HG03521 (cell line): Measurements from ENCODE around the gene ZNF652.

Experiments
- ATAC-seq: cut with Tn5 transposase; IDR thresholded peaks from one replicate; pipeline ENCODE4 v1.9.1; 2021; ENCODE audit warnings: mild to moderate bottlenecking, moderate library complexity; ENCODE audit not compliant: unreplicated experiment

Gene ZNF652

GRCh38 chr17:49360796-49361128 lies 1.3 kb downstream of the ZNF652 start:
- no peak for ATAC-seq

DNA sequence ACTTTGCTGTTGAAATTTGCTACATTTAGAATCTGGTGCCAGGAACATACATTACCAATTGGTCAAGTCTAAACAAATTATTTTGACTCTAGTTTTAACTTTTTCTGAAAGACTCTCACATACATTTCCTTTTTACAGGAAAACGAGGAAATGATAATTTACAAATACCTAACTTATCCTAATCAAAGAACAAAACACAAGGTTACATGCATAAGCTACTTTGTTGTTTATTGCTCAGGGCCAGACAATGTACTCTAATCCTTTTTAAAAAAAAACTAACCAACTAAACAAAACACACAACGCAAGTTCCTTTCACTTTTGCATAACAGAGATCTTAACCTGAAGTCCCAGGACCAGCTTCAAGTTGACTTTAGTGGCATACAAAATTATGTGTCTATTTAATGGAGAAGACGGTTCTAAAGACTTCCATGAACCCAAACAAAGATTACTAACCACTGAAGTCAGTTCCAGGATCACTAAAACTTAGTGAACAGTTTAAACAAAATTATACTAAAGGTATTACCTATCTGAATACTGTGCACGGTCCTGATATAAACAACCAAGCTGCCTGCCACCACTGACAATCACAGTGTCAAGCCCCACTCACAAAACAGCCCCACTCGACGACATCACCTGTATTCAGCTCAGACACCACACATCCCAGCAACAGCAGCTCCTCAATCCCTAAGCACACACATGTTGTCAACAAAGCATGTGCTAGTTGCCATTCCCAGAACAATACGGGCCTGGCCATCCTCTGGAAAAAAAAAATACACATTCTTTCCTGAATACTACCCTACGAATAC lies 1.9 kb downstream of the ZNF652 start:
- ATAC-seq, result no peak

DNA sequence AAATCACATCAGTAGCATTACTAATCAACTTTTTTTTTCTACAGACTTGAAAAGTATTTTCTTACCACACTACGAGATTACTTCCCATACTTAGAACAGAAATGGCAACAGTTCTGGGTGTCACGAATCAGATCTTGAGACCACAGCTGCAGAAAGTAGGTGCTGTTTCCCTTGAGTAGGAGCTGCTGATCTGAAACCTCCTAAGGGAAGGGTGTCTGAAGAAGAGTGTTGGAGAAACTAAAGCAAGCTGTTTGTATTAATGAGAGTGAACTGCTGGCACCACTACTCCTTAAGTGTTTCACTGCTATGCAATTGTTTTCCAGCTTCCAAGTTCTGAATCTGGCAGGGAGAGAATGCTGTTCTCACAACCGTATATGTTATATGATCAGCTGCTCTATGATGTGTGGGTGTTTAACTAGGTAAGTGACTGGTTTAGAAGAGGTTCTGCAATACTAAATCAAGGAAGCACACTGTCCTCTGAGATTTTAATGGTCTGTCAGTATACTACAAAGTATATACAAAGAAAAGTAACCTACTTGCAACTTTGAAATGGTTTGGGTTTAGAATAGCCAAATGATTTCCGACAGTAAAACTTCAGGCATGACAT lies 3.3 kb downstream of the ZNF652 start:
- no peak for ATAC-seq

GRCh38 chr17:49357516-49357915 lies 4.5 kb downstream of the ZNF652 start:
- ATAC-seq, result no peak

DNA sequence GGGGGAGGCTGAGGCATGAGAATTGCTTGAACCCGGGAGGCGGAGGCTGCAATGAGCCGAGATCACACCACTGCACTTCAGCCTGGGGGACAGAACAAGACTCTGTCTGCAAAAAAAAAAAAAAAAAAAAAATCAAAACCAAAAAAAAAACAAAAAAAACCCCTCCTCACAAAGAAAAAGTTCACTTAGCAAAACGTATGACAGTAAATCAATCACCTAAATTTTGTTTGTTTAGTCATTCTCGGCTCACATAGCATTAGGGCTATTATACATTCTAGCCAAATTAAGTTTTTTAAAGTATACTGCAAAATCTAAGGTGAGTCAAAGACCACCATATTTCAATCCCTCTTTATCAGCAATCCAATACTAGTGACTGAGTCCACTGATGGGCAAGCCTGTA lies 5.7 kb downstream of the ZNF652 start:
- ATAC-seq, result no peak

GRCh38 chr17:49353607-49354006 lies 8.4 kb downstream of the ZNF652 start:
- ATAC-seq, result no peak

DNA sequence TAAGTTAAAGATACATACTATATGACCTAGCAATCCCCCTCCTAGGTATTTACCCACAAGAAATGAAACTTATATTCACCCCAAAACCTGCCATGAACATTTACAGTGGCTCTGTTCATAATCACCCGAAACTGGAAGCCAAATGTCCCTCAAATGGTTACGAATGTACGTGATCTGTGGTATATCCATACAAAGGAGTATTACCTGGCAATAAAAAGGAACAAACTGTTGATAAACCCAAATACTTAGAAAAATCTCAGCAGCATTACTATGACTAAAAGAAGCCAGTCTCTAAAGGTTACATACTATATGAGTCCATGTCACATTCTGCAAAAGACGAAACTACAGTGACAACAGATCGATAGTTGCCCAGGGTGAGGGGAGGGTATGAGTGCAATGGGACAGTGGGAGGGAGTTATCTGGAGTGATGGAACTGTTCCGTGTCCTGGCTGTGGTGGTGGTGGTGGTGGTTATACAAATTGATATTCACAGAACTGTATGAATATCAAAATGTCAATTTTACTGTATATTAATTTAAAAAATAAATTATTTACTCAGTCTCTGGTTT lies 9.4 kb downstream of the ZNF652 start:
- no peak for ATAC-seq

DNA sequence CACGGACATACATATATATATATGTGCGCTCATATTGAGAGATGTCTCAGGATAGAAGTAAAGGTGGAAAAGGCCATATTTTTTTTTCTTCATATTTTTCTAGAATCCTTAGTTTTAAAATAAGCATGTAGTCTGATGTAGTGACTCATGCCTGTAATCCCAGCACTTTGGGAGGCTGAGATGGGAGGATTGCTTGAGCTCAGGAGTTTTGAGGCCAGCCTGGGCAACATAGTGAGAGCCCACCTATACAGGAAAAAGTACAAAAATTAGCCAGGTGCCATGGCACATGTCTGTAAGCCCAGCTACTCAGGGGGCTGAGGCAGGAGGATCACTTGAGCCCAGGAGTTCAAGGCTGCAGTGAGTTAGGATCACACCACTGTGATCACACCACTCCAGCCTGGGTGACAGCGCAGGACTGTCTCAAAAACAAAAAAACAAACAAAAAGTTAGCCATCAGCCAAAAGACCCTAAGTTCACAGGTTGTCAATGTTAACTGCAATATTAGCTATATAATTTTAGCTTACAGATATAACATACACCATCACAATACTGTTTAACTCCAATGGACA lies 10.4 kb downstream of the ZNF652 start:
- no peak for ATAC-seq

DNA sequence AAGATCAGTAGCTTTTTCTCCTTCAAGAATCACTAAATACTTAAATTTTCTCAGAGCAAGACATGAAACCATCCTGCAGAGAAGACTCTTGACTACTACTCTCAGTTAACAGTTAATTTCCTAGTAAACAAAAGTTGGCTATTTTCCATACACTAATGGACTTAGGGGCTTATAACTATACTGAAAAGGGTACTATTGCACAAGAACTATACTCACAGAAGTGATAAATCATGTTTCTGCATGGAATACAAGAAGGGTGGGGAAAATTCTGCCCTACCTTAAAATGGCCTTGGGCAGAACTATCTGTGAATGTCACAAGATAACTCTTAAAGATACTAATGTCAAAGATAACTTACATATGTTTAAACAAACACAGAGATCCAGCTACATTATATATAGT lies 12.5 kb downstream of the ZNF652 start:
- no peak for ATAC-seq

DNA sequence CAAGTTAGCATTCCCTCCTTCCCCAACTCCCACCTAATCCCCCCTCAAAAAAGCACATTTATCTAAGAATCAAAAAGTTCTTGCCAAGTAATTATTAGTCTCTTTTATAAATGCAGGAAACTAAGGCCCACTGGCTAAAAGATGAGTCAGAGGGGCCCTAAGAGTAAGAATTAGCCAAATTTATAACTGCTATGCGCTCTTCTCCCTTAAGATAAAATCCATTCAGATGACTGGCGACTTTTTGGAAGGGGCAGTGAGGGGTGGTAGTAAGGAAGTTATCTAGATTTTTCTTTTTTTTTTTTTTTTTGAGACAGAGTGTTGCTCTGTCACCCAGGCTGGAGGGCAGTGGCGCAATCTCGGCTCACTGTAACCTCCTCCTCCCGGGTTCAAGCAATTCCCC lies 17.1 kb downstream of the ZNF652 start:
- no peak for ATAC-seq

DNA sequence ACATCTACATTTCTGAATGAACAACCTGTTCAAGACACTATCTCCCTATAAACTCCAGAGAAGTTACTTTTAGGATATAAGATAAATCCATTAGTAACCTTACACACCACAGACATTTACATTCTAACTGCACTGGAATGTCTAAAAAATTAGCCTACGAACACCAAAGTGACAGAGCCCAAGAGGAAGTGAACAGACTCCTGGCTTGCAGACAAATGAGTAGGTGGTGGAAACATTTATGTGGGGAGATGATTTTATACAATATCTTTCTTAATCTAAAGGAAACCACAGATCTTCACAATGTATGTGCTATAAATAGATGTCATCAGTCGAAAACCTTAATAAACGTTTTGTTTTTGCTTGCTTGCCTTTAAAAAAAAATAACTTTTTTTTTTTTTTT lies 18.8 kb downstream of the ZNF652 start:
- no peak for ATAC-seq

DNA sequence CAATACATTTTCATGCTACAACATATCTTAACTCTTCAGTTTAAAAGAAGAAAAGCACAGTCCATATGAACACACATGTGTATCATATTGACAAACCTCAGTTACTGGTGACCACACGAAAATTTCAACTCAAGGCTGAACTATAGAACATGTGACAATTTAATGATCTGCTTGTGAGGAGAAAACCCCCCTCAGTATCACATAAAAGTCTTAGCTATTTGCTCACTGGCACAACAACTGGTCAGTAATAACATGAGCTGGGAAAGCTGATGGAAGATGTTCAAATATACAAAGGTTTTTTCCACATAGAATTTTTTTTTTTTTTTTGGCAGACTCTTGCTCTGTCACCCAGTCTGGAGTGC lies 19.5 kb downstream of the ZNF652 start:
- no peak for ATAC-seq

- no peak for ATAC-seq
Observed at GRCh38 chr17:49341356-49341755, 20.7 kb downstream of the ZNF652 start.

- no peak for ATAC-seq
Observed at GRCh38 chr17:49339354-49339753, 22.7 kb downstream of the ZNF652 start.

GRCh38 chr17:49338883-49339282 lies 23.2 kb downstream of the ZNF652 start:
- ATAC-seq, result no peak

DNA sequence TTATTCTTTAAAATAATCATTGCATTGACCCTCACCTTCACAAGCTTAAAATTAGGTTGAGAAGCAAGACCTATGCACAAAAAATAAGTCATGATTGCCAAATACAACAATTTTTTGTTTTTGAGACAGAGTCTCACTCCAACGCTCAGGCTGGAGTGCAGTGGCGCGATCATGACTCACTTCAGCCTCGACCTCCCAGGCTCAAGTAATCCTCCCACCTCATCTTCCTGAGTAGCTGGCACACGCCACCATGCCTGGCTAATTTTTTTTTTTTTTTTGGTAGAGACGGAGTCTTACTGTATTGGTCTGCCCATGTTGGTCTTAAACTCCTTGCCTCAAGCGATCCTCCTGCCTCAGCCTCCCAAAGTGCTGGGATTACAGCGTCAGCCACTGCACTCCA lies 24.2 kb downstream of the ZNF652 start:
- ATAC-seq, result no peak

DNA sequence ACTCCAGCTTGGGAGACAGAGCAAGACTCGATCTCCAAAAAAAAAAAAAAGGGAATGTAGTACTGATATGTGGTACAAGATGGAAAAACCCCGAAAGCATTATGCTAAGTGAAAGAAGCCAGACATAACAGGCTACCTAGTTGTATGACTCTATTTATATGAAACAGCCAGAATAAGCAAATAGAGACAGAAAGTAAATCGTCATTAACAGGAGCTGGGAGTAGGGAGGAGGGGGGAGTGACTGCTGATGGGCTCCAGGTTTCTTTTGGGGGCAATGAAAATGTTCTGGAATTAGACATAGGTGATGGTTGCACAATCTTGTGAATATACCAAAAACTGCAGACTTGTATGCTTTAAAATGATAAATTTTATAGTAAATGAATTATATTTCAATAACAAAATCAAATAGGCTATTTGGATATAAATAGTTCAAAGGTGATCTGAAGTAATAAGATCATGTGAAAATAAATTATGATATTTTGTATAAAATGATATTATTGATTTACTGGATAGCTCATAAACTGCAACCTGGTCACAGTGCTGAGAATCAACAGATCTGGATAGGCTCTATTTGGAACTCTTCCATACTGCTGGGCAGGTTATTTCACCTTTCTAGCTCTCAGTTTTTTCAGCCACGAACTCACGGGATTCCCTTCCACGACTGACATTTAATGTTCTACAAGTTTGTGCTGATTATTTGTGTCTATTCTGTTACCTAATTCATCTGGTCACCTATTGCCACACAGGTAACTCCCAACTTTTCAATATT lies 27.1 kb downstream of the ZNF652 start:
- ATAC-seq, result no peak

GRCh38 chr17:49333804-49334203 lies 28.2 kb downstream of the ZNF652 start:
- ATAC-seq, result no peak

GRCh38 chr17:49327835-49328784 lies 33.9 kb downstream of the ZNF652 start:
- no peak for ATAC-seq

GRCh38 chr17:49325980-49326379 lies 36.1 kb downstream of the ZNF652 start:
- ATAC-seq, result no peak
